Measurements from ENCODE around the gene RRAGC.

GRCh38 chr1:38788341-38789336, 70.9 kb downstream of the RRAGC start:
- TF ChIP-seq CTCF (IDR thresholded peaks at IDR 0.05) (no peak), POLR2A (IDR thresholded peaks at IDR 0.05) (no peak), EP300 (IDR thresholded peaks at IDR 0.05) (no peak), POLR2AphosphoS5 (IDR thresholded peaks at IDR 0.05) (no peak)

Measured in suprapubic skin (tissue), 4 donors.